ENCODE results near the gene MCEE. TPM values are rescaled to one million over a fixed set of nuclear protein-coding genes. Genes with fewer than 3 reads are reported as not detected.

Gene MCEE
- total RNA-seq, 1 donor from 2014 or later, result 19.5 TPM

- no peaks in the 10 kb centered on the region for H3K27me3 ChIP-seq
- H3K36me3 ChIP-seq, result peaks cover 34% of the 10 kb centered on the region
- intact Hi-C loops (cut with DNase I), result no loop called here
- H3K9me3 ChIP-seq, result no peaks in the 10 kb centered on the region
- no peaks in the 10 kb centered on the region for H3K4me1 ChIP-seq
- no peak for ATAC-seq
- no peak overlapping the region for H3K4me3 ChIP-seq
- H3K27ac ChIP-seq, result no peak overlapping the region
- TF ChIP-seq CTCF (IDR thresholded peaks at IDR 0.05), result no peak
- no peak for DNase-seq
These were observed 21.6 kb upstream of the MCEE start for GRCh38 chr2:71151620-71152019.

- H3K36me3 ChIP-seq, result peaks cover 48% of the 10 kb centered on the region
- TF ChIP-seq CTCF (IDR thresholded peaks at IDR 0.05), result no peak
These were observed 20.2 kb upstream of the MCEE start for GRCh38 chr2:71150082-71150816.

GRCh38 chr2:71148506-71149063 lies 18.6 kb upstream of the MCEE start:
- H3K27me3 ChIP-seq, result no peaks in the 10 kb centered on the region
- H3K9me3 ChIP-seq, result no peaks in the 10 kb centered on the region
- H3K4me1 ChIP-seq, result no peaks in the 10 kb centered on the region
- no peak overlapping the region for H3K27ac ChIP-seq
- intact Hi-C loops (cut with DNase I), result no loop called here
- no peak for TF ChIP-seq CTCF (IDR thresholded peaks at IDR 0.05)
- peaks cover 65% of the 10 kb centered on the region for H3K36me3 ChIP-seq
- ATAC-seq, result no peak
- H3K4me3 ChIP-seq, result no peak overlapping the region
- DNase-seq, result no peak

More at GRCh38 chr2:71150082-71150816, 20.2 kb upstream of the MCEE start:
- no peak overlapping the region for H3K27ac ChIP-seq
- DNase-seq (no peak), ATAC-seq (peak; percentile 57)
- no peaks in the 10 kb centered on the region for H3K9me3 ChIP-seq
- intact Hi-C loops (cut with DNase I), result no loop called here
- H3K27me3 ChIP-seq, result no peaks in the 10 kb centered on the region
- no peaks in the 10 kb centered on the region for H3K4me1 ChIP-seq
- no peak overlapping the region for H3K4me3 ChIP-seq

- no peak for ATAC-seq
- no peaks in the 10 kb centered on the region for H3K9me3 ChIP-seq
- DNase-seq, result no peak
- H3K27me3 ChIP-seq, result no peaks in the 10 kb centered on the region
- intact Hi-C loops (cut with DNase I), result no loop called here
- H3K4me3 ChIP-seq, result no peak overlapping the region
- H3K4me1 ChIP-seq, result no peaks in the 10 kb centered on the region
- no peak for TF ChIP-seq CTCF (IDR thresholded peaks at IDR 0.05)
- H3K27ac ChIP-seq, result no peak overlapping the region
- H3K36me3 ChIP-seq, result peaks cover 100% of the 10 kb centered on the region
These were observed 13.8 kb upstream of the MCEE start for GRCh38 chr2:71143782-71144181.

GRCh38 chr2:71136174-71136573 lies 6.1 kb upstream of the MCEE start:
- Histone ChIP-seq H3K27ac (no peak overlapping the region), H3K27me3 (no peaks in the 10 kb centered on the region), H3K36me3 (peaks cover 79% of the 10 kb centered on the region), H3K9me3 (no peaks in the 10 kb centered on the region), H3K4me1 (peaks cover 16% of the 10 kb centered on the region), H3K4me3 (no peak overlapping the region)
- no peak for TF ChIP-seq CTCF (IDR thresholded peaks at IDR 0.05)
- intact Hi-C loops (cut with DNase I), result no loop called here
- no peak for DNase-seq
- ATAC-seq, result no peak

Data from upper lobe of right lung (tissue), 1 donor.